OCI-LY1 (cell line): ENCODE data around the gene AOAH.

Experiments
- EZH2 ChIP-seq: fragments of 200-600 bp; sonication (generic), shearing (Covaris generic); IDR thresholded peaks from 2 replicates; pipeline ENCODE4 v1.8.0; 2017; ENCODE audit warnings: borderline replicate concordance, mixed run types, mild to moderate bottlenecking, antibody characterized with exemption, low read length, moderate library complexity, mixed read lengths
- TF ChIP-seq, protein P1 (sequence below): fragments of 200-600 bp; sonication (generic), shearing (Covaris generic); IDR thresholded peaks from 2 replicates; pipeline ENCODE4 v1.5.1; 2017; ENCODE audit warnings: mild to moderate bottlenecking, antibody characterized with exemption, low read length, moderate library complexity, mixed read lengths

DNA sequence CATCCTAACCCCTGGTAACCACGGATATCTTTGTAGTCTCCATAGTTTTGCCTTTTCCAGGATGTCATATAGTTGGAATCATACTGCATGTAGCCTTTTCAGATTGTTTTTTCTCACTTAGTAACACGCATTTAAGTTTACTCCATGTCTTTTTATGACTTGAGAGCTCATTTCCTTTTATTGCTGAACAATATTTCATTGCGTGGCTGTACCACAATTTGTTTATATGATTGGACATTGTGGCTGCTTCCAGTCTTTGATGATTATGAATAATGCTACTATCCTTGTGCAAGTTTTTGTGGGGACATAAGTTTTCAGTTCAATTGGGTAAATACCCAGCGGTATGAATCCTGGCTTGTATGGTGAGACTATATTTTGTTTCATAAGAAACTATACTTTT is 60.8 kb downstream of the AOAH start:
- no peak for TF ChIP-seq EZH2
- TF ChIP-seq, protein P1, sequence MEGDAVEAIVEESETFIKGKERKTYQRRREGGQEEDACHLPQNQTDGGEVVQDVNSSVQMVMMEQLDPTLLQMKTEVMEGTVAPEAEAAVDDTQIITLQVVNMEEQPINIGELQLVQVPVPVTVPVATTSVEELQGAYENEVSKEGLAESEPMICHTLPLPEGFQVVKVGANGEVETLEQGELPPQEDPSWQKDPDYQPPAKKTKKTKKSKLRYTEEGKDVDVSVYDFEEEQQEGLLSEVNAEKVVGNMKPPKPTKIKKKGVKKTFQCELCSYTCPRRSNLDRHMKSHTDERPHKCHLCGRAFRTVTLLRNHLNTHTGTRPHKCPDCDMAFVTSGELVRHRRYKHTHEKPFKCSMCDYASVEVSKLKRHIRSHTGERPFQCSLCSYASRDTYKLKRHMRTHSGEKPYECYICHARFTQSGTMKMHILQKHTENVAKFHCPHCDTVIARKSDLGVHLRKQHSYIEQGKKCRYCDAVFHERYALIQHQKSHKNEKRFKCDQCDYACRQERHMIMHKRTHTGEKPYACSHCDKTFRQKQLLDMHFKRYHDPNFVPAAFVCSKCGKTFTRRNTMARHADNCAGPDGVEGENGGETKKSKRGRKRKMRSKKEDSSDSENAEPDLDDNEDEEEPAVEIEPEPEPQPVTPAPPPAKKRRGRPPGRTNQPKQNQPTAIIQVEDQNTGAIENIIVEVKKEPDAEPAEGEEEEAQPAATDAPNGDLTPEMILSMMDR = no peak
